Sigmoid colon (tissue), 4 donors: ENCODE measurements around the gene KLHL29.

ENCODE experiments used
- CTCF ChIP-seq, 4 experiments: fragments of 450-650 bp in 3 of 4; fragments of 200-600 bp in 1 of 4; IDR thresholded peaks; one replicate each; pipeline ENCODE4 v1.5.1; 2016 to 2019; ENCODE audit warnings: antibody characterized with exemption in 4 of 4, mild to moderate bottlenecking in 3 of 4, moderate library complexity in 2 of 4
- EP300 ChIP-seq, 4 donors: sonication (generic); formaldehyde crosslinking; IDR thresholded peaks; one replicate each; pipeline ENCODE4 v1.6.1; 2017; ENCODE audit warnings: antibody characterized with exemption in 4 of 4
- POLR2AphosphoS5 ChIP-seq, 4 donors: sonication (generic); formaldehyde crosslinking; IDR thresholded peaks; one replicate each; pipeline ENCODE4 v1.6.1; 2017; ENCODE audit warnings: antibody characterized with exemption in 4 of 4

GRCh38 chr2:23418461-23418911, 33.5 kb downstream of the KLHL29 start:
- TF ChIP-seq CTCF (IDR thresholded peaks at IDR 0.05) = no peak
- TF ChIP-seq POLR2AphosphoS5 (IDR thresholded peaks at IDR 0.05) = peak in 3 of 4 donors; percentile 47 to 74 (median 53)
- TF ChIP-seq EP300 (IDR thresholded peaks at IDR 0.05) = peak in 1 of 4 donors; percentile 39
